IPS-NIHi11 (cell line): Measurements from ENCODE around the gene RTL10.
"Not testable (repeated sequence)": the region's sequence is repeated elsewhere in the genome, so short reads cannot be mapped to it uniquely, and the experiment has no call there.

Experiments used
- DNase-seq: peaks from one replicate; pipeline ENCODE4 v3.0.0; 2012; ENCODE audit warnings: mixed read lengths, low spot score

Gene RTL10

DNA sequence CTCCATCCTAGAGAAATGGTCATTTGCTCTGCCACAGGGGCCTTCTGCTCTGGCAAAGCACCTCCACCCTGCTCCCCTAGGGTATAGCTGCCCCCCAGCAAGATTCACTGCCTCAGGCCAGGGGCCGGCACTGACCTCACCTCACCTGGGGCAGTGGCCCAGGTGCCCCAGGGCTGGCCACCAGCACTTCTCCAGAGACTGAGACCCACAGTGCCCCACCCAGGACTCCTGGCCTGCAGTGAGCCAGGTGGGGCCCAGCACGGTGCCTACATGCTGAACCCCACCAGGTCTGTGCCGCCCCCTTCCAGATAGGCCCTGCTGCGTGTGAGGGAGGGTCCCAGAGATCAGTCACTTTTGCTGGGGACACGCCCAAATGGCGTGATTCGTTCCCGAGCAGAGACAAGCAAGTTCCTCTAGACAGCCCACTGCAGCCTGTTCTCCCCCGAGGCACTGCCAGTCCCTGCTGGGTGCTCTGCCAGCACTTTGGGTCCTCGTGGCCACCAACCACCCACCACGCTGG lies 10.8 kb downstream of the RTL10 start:
- no peak for DNase-seq

DNA sequence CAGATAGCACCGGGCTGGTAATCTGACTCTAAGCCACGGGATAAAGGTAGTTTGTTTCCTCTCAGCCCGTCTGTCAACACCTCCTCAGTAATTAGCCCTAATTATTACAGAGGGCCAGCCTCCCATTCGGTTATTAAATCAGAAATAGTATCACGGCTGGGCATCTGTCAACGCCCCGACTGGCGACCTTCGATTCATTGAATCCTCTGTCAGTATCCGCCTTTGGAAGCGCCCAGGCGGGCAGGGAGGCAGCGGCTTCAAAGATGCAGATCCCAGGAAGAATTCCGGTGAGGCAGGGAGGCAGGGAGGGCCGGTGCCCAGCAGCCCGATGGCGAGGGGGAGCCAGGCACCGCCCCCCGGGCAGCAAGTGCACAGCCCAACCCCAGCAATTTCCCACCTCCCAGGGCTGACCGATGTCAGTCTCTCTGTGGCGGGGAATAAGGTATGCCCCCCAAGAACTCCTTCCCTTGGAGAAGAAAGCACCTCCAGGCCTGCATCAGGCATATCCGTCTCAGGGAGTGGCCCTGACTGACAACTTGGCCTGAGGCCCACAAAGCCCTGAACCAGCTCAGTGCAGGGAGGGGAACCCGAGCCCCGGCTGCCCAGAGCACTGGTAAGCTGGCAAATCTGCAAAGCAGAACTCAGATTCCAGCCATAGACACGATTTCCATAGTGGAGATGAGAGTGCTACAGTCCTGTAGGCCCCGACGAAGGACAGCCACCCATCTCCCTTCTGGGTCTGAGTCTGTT lies 11.4 kb downstream of the RTL10 start:
- DNase-seq, result no peak

GRCh38 chr22:19842393-19843106 lies 12.1 kb downstream of the RTL10 start:
- DNase-seq, result no peak

GRCh38 chr22:19841641-19842392 lies 12.9 kb downstream of the RTL10 start:
- no peak for DNase-seq

DNA sequence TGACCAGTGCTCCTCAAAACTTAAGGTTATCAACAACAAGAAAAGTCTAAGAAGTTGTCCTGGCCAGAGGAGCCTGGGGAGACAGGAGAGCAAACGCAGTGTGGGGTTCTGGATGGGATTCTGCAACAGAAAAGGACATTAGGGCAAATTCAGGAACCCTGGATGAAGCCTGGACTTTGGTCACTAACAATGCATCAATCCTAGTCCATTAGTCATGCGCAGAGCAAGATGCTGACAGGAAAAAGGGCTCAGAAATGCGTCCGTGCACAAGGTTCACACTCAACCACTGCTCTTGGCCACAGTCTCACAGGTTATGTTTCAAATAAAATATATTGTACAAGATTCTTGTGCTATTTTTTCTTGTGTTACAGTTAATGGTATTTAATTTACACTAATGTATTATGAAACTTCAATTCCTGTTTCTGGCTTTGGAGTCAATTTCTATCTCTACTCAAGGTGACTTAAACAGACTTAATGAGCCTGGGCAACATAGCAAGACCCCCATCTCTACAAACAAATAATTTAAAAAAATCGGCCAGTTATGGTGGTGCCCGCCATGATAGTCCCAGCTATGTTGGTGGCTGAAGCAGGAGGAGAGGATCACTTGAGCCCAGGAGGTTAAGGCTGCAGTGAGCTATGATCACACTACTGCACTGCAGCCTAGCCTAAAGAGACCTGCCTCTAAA lies 13.6 kb downstream of the RTL10 start:
- no peak for DNase-seq

DNA sequence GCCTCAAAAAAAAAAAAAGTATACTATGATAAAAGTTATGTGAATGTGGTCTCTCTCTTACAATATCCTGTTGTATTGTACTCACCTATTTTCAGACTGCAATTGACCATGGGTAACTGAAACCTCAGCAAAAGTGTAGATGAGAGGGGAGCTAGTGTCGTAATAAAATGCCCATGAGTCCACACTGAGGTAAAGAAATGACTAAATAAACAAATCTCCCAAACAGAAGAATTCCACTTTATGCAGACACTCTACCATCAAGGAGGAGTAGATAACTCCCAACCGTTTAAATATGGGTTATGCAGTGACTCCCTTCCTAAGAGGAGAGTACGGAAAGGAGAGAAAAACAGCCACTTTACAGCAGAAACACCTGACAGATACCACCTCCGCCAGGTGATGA lies 14.6 kb downstream of the RTL10 start:
- no peak for DNase-seq

- DNase-seq, result no peak
These were observed 16.8 kb downstream of the RTL10 start for GRCh38 chr22:19837915-19838314.

GRCh38 chr22:19836512-19836911 lies 18.2 kb downstream of the RTL10 start:
- DNase-seq, result no peak

- no peak for DNase-seq
These were observed 20.1 kb downstream of the RTL10 start for GRCh38 chr22:19834599-19834998.

DNA sequence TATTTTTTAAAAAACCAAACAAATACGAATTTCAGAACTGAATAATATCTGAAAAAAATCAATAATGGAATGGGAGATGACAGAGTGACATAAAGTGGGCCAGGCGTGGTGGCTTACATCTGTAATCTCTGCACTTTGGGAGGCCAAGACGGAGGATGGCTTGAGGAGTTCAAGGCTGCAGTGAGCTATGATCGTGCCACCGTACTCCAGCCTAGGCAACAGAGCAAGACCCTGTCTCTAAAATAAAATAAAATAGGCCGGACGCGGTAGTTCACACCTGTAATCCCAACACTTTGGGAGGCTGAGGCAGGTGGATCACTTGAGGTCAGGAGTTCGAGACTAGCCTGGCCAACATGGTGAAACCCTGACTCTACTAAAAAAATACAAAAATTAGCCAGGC lies 21.3 kb downstream of the RTL10 start:
- not testable (repeated sequence) for DNase-seq

- no peak for DNase-seq
These were observed 22.1 kb downstream of the RTL10 start for GRCh38 chr22:19832476-19833108.

GRCh38 chr22:19831979-19832378 lies 22.7 kb downstream of the RTL10 start:
- DNase-seq, result not testable (repeated sequence)

DNA sequence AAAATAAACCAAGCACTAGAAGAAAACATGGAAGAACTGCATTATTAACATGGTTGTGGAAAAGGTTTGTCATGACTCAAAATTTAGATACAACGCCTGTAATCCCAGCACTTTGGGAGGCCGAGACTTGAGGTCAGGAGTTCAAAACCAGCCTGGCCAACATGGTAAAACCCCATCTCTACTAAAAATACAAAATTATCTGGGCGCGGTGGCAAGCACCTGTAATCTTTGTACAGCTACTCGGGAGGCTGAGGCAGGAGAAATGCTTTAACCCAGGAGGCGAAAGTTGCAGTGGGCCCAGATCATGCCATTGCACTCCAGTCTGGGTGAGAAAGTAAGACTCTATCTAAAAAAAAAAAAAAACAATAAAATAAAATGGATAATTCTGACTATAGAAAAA lies 23.7 kb downstream of the RTL10 start:
- no peak for DNase-seq

DNA sequence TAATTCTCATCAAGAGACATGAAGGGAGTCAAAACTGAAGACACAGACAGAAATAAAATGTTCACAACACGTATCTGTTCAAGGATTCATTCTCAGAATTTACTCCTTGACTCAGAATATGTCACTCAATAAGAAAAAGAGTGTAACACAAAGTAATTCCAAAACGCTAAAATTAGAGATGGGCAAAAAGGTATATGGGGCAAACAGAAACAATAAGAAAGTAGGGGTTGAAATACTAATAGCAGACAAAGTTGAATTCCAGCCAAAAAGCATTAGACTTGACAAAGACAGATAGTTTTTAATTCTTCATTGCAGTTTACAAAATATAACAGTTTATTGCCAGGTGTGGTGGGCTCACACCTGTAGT lies 26.7 kb downstream of the RTL10 start:
- DNase-seq, result no peak

- DNase-seq, result no peak
These were observed 27.2 kb downstream of the RTL10 start for GRCh38 chr22:19827341-19828034.

DNA sequence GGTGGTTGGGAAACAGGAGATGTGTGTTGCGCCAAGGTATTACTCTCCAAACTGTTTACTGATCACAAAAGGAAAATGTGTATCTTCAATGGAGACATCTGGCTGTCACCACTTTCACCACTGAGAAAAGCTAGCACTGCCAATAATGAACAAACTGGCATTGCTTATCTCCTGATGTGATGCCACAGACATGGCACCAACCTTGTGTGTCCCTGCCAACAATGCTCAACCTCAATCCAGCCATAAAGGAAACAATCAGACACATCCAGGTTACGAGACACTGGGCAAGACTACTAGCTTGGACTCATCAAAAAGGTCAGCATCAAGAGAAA lies 28.1 kb downstream of the RTL10 start:
- no peak for DNase-seq

- DNase-seq, result no peak
These were observed 28.6 kb downstream of the RTL10 start for GRCh38 chr22:19825904-19826618.

DNA sequence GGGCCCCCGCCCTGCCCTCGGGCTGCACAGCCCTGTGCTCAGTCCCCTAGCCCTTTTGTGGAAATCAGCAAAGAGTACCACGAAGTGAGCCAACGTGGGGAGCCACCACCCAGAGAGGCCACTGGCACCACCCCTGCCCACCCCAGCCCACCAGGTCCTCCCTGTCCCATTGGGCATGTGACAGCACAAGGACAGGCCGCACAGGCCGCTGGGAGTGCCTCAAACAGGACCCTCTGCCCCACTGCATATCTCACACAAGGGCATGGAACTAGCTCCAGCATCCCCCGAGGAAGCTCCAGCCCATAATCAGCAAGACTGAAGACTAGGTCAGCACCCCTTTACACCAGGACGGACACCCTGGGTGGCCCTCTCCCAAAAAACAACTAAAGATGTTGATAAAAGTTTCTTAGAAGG lies 29.7 kb downstream of the RTL10 start:
- no peak for DNase-seq

- DNase-seq, result no peak
These were observed 30.3 kb downstream of the RTL10 start for GRCh38 chr22:19824212-19824925.

- DNase-seq, result peak; percentile 23
These were observed 30.8 kb downstream of the RTL10 start for GRCh38 chr22:19823902-19824211.
